HG02840 (cell line): ENCODE measurements around the gene EPS8L2.
"Not testable (repeated sequence)": the region's sequence is repeated elsewhere in the genome, so short reads cannot be mapped to it uniquely, and the experiment has no call there.

ENCODE experiments used
- ATAC-seq: cut with Tn5 transposase; IDR thresholded peaks from one replicate; pipeline ENCODE4 v1.9.1; 2021; ENCODE audit warnings: mild to moderate bottlenecking, moderate library complexity, moderate number of reproducible peaks; ENCODE audit not compliant: unreplicated experiment, low FRiP score

EPS8L2 gene

DNA sequence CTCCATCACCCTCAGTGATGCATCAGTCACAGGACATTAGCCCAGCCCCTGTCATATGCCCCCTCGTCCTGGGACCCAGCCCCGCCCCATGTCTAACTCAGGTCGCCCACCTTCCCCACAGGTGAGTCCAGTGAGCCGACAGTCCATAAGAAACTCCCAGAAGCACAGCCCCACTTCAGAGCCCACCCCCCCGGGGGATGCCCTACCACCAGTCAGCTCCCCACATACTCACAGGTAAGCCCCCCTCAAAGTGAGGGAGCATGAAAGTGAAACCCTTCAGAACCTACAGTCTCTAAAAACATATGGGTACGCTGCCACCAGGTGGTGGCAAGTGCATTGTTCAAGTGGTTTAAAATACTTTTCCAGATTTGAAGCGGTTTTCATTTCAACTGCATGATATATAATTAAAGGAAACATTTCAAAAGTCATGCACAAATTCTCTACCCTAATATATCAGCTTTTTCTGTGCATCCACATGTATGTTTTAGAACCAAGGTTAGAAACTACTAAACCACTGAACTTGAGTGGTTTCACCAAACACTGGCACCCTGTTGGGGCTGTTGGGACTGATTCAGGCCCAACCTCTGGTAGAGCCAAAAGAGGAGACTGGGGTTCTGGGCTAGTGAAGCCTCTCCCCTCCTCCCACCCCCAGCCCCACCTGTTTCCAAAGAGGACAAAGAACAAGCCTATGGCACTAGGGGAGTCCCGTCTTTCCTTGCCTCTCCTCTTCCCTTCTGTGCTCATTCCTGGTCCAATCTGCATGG lies 17.3 kb downstream of the EPS8L2 start:
- ATAC-seq = no peak

DNA sequence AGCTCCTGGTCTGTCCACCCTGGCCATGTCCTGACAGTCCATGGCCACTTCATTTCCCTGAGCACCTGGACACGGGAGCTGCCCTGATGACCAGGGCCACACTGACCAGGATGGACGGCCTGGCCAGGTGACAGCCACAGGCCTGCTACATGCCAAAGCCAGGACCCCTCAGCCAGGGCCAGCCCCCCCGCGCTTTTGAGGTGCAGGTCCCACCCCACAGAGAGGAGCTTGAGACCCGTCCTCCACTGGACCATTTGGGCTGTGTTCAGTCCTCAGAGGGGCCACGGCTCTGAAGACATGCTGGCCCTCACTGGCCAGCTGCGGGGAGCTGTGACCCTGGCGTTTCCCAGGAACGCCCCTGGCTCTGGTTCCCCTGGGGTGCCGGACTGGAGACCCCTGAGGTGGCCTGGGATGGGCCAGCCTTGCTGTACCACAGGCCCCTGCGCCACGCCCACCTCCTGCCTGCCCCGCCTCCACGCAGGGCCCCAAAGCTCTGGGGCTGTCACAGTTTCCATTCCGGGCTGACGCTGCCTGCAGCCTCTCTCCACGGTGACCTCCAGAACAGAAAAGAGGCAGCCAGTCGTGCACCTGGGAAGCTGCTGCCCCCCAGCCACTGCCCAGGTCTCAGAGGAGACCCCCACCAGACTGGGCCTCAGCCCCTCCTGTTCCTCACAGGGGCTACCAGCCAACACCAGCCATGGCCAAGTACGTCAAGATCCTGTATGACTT lies 18.2 kb downstream of the EPS8L2 start:
- no peak for ATAC-seq

DNA sequence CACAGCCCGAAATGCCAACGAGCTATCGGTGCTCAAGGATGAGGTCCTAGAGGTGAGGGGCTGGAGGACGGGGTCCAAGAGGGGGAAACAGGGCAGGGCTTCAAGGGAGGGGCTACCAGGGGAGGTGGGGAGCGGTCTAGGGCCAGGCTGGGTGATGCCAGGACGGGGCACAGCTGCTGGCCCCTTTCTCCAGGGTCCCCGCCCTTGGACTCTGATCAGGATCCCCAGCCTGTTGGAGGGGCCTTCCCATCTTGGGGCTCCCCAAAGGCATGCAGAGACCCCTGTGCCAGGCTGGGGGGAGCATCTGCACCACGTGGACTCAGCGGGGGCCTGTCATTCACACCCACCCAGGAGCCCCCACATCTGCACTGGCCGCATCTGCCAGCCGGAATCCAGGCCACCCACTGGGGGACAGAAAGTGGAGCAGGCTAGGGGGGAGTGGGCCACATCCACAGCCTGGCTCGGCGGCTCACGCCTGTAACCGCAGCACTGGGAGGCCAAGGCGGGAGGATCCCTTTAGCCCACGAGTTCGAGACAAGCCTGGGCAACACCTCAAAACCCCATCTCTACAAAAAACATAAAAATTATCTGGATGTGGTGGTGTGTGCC lies 18.9 kb downstream of the EPS8L2 start:
- no peak for ATAC-seq

DNA sequence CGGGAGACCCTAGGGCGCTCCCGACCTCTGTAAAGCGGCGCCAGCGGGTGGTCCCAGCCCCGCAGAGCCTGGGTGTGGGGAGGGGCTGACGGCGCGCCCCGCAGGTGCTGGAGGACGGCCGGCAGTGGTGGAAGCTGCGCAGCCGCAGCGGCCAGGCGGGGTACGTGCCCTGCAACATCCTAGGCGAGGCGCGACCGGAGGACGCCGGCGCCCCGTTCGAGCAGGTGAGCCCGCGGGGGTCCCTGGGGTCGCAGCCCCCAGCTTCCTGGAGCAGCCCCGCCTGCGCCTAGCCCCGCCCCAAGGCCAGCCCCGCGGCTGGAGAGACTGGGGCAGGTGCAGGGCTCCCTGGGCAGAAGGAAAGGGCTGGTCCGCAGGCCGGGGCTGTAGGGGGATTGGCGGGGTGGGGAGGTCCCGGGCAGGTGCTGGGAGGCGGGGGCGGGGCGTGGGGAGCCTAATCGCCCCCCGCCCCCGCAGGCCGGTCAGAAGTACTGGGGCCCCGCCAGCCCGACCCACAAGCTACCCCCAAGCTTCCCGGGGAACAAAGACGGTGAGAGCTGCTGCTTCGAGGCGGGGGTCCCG lies 19.7 kb downstream of the EPS8L2 start:
- no peak for ATAC-seq

DNA sequence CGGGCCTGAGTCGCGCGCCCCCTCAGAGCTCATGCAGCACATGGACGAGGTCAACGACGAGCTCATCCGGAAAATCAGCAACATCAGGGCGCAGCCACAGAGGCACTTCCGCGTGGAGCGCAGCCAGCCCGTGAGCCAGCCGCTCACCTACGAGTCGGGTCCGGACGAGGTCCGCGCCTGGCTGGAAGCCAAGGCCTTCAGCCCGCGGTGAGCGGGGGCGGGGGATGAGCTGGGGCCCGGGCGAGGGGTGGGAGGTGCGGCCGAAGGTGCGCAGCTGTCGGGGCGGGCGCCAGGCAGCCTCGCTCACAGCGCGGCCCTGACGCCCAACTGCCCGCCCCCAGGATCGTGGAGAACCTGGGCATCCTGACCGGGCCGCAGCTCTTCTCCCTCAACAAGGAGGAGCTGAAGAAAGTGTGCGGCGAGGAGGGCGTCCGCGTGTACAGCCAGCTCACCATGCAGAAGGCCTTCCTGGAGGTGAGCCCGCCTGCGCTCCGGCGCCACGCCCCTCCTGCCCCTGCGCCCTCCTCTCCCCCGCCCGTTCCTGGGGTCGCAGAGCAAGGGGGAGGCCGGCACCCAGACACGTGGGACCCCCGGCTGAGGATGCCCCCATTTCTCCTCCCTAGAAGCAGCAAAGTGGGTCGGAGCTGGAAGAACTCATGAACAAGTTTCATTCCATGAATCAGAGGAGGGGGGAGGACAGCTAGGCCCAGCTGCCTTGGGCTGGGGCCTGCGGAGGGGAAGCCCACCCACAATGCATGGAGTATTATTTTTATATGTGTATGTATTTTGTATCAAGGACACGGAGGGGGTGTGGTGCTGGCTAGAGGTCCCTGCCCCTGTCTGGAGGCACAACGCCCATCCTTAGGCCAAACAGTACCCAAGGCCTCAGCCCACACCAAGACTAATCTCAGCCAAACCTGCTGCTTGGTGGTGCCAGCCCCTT lies 20.5 kb downstream of the EPS8L2 start:
- no peak for ATAC-seq

DNA sequence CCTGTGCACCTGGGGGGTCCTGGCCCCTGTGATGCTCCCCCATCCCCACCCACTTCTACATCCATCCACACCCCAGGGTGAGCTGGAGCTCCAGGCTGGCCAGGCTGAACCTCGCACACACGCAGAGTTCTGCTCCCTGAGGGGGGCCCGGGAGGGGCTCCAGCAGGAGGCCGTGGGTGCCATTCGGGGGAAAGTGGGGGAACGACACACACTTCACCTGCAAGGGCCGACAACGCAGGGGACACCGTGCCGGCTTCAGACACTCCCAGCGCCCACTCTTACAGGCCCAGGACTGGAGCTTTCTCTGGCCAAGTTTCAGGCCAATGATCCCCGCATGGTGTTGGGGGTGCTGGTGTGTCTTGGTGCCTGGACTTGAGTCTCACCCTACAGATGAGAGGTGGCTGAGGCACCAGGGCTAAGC lies 21.3 kb downstream of the EPS8L2 start:
- ATAC-seq = no peak

DNA sequence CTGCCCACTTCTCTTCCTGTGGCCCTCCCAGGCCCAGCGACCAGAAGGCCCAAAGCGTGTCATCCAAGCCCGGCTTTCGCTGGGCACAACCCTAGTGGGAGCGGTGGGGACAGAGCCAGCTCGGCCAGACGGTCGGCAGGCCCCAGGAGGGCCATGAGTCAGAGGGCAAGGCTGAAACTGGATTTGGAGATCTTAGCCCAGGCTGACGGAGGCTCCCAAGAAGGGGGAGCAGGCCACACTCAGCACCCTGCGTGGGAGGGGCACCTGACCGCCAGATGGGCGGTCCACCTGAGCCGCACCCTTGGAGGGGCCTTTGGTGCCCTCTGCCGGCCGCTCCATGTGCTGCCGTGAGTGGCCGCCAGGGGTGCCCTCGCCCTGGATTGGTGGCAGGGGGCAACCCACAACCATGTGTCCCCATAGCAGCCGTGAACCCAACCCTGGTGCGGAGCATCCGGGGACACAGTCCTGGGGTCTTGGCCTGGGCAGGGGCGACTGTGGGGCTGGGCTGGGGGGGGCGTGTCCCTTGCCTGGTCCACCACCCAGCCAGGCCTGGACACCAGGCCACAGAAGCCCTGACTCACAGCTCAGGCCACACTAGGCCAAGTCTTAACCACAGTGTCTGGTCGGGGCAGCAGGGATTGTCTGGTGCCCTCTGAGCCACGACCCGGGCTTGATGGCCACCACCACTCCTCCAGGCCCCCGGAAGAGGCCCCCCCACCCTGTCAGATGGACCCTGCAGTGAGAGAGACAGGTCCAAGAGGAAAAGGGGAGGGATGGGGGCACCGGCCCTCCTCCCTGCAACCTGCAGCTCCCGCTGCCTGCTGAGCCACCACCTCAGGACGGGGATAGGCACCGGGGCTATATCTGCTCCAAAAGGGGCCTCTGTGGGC lies 22.1 kb downstream of the EPS8L2 start:
- no peak for ATAC-seq

DNA sequence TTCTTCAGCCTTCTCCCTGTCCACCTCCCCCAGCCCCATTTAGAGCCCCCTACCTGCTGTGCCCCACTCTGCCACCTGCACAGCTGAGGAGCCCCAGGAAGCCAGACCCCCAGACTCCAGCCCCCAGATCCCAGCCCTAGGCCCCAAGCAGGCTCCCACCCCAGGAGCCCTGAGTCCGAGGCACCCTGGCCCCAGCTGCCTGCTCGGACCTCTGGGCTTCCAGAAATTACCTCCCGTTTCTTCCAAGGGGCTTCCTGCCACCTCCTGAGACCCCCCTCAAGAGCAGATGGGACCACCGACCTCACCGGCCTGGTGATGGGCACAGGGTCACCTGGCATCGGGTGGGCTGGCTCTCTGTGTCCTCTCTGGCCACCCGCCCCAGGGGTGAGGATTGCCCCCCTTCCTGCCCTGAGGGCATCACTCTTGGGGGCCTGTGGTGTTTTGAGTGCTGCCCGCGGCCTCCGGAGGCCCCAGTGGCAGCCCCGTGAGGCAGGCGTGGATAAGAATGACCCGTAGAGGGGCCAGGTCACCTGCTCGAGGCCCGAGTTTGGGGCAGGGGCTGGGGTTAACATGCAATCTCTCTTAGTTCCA lies 23.0 kb downstream of the EPS8L2 start:
- ATAC-seq = no peak

DNA sequence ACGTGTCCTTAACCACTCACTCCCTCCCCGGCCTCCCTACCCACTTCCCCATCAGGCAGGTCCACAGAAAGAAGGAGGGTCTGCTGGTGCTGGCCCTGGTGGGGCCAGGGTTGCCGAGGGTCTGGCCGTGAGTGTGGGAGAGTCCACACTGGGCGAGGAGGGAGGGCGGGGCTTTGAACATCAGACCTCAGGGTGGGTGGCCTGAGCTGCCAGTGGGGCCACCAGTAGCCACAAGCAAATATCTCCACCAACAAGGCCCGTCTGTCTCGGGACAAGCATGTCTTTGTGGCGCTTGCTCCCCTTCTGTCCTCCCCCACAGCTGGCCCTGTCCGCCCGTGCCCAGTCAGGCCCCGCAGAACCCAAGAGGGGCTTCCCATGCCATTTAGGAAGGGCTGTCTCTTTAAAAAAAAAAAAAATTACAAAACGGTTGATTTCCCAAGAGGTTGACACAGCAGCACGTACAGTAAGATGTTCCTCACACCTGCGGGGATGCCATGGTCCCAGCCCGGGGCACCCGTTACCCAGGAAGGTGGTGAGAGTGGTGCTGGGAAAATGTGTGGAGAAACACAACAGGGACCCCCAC lies 23.6 kb downstream of the EPS8L2 start:
- ATAC-seq = no peak

DNA sequence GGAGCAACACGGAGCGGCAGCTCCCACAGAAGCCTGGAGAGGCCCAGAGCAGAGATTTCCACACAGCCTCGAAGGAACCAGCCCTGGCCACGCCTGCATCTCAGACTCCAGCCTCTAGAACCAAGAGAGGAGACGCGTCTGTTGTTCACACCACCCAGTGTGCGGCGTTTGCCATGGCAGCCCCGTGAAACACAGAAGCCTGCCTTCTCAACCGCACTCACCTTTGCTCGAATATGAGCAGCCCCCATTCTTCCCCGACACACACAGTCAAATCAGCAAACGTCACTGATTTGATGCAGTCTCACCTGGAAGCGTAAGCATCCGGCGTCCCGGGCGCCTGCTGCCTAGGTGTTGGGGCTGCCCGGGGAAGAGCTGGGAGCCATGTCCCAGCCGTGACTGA lies 27.0 kb downstream of the EPS8L2 start:
- no peak for ATAC-seq

DNA sequence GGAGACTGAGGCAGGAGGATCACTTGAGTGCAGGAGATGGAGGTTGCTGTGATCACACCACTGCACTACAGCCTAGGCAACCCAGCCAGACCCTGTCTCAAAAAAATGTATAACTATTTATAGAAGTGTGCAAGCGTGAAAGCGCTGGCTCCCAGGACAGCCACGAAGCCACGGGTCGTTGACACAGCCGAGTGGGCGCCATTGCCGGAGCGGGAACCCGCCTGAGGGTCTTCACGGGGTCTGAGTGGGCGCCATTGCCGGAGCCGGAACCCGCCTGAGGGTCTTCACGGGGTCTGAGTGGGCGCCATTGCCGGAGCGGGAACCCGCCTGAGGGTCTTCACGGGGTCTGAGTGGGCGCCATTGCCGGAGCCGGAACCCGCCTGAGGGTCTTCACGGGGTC lies 28.5 kb downstream of the EPS8L2 start:
- not testable (repeated sequence) for ATAC-seq

DNA sequence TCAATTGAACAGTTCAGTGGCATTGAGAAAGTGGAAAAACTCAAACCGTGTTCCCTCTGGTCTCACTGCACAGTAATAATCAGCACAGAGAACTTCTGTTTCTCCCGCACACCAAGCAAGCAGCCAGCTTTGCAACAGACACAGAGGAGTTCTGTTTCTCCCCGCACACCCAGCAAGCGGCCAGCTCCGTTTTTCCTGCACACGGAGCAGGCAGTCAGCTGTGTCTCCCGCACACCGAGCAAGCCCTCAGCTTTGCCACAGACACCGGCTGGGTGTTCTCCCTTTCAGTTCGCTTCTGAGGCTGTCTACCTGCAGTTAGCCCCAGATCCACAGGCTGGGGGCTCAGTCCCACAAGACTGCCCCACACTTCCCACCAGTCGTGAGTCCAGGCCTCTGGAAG lies 31.3 kb downstream of the EPS8L2 start:
- no peak for ATAC-seq

DNA sequence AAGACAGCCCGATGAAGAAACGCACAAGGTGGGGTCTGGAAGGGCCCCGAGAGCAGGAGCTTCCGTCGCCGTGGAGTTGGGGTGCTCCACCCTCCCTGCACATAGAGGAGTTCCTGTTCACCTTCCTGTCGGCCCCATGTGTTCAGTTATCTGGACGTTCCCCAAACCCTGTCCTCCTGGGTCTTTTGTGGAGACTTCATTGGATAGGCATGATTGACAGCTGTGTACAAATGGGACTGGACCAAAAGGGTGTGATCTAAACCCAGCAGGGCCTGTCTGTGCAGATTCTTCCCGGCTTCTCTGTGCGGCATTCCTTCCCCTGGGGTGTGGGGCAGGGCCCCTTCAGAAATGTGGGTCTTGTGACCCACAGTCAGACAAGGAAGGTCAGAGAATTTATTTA lies 31.9 kb downstream of the EPS8L2 start:
- not testable (repeated sequence) for ATAC-seq

DNA sequence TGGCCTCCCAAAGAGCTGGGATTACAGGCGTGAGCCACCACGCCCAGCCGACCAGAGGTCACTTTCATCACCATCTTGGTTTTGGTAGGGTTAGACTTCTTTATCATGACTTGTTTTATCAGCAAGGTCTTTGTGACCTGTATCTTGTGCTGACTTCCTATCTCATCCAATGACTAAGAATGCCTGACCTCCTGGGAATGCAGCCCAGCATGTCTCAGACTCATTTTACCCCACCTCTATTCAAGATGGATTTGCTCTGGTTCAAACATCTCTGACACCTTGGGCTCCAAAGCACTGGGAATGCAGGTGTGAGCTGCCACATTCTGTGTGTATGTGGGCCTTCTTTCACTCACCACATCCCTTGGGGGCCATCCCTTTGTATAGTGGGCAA lies 36.1 kb downstream of the EPS8L2 start:
- ATAC-seq = no peak

DNA sequence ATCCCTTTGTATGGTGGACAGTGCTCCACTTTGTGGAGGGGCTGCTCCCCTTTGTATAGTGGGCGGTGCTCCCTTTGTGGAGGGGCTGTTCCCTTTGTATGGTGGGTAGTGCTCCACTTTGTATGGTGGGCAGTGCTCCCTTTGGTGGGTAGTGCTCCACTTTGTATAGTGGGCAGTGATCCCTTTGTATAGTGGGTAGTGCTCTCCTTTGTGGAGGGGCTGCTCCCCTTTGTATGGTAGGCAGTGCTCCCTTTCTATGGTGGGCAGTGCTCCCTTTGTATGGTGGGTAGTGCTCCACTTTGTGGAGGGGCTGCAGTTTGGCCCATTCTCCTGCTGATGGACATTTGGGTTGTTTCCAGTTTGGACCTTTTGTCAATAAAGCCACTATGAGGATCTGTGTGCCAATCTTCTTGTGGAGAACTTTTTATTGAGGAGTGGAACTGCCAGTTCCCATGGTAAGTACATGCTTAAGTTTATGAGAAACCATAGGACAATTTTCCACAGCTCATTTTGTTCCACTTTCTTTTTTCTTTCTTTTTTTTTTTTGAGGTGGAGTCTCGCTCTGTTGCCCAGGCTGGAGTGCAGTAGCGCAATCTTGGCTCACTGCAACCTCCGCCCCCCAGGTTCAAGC lies 36.7 kb downstream of the EPS8L2 start:
- no peak for ATAC-seq

DNA sequence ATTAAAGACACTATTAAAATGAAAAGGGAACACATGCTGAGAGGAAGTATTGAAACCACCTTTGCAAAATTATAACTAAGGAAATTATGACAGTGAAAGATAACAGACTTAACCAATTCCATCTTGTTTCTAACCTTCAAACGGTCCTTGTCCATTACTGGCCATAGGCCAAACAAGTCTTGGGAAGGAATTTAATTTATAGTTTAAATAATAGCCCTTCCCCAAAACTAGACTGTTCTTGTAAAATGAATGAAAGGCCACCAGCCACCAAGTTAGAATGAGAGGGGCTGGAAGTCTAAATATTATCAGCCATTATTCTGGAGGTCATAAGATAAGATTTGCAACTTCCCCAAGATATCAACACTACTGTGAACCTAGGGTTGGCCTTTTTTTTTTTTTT lies 39.4 kb downstream of the EPS8L2 start:
- ATAC-seq = no peak

DNA sequence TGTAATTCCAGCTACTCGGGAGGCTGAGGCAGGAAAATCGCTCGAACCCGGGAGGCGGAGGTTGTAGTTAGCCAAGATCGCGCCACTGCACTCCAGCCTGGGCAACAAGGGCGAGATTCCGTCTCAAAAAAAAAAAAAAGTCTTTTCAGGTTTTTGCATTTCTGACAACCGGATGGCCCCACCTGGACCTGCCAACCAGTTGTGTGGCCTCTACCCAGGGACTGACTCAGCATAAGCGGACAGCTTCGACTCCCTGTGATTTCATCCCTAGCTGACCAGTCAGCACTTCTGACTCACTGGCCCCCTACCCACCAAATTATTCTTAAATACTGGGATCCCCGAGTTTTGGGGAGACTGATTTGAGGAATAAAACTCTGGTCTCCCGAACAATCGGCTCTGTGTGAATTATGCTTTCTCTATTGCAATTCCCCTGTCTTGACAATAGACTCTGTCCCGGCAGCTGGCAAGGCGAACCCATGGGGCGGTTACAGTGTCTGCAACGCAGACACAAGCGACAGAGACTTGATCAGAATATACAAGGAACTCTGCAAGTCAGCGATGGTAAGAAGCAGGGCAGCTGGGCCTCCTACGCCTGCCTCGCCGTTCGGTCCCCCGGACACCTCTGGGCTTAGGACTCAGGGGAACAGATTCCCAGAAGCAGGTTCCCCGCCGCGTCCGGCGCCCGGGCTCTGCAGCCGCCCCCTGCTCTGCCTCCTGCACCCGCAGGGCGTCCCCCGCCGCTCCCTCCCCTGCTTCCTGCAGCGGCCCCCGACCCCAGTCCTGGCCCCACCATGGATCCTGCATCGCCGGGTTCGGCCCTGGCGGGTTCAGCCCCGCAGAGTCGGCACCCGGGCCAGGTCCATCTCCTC lies 40.5 kb downstream of the EPS8L2 start:
- ATAC-seq = peak; percentile 17
